ENCODE data around the gene ARL10.

GRCh38 chr5:176320577-176320976 is 44.7 kb upstream of the ARL10 start:
- TF ChIP-seq, protein P1, sequence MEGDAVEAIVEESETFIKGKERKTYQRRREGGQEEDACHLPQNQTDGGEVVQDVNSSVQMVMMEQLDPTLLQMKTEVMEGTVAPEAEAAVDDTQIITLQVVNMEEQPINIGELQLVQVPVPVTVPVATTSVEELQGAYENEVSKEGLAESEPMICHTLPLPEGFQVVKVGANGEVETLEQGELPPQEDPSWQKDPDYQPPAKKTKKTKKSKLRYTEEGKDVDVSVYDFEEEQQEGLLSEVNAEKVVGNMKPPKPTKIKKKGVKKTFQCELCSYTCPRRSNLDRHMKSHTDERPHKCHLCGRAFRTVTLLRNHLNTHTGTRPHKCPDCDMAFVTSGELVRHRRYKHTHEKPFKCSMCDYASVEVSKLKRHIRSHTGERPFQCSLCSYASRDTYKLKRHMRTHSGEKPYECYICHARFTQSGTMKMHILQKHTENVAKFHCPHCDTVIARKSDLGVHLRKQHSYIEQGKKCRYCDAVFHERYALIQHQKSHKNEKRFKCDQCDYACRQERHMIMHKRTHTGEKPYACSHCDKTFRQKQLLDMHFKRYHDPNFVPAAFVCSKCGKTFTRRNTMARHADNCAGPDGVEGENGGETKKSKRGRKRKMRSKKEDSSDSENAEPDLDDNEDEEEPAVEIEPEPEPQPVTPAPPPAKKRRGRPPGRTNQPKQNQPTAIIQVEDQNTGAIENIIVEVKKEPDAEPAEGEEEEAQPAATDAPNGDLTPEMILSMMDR (IDR thresholded peaks at IDR 0.05): no peak
- no peak for TF ChIP-seq EP300 (IDR thresholded peaks at IDR 0.05)
- TF ChIP-seq POLR2A (IDR thresholded peaks at IDR 0.05): no peak

Data from tibial nerve (tissue), 4 donors.